Glomerular endothelial cell (primary cell): ENCODE measurements around the gene RFC3. TPM values are rescaled to one million over a fixed set of nuclear protein-coding genes. Genes with fewer than 3 reads are reported as not detected.
"Not testable (repeated sequence)": the region's sequence is repeated elsewhere in the genome, so short reads cannot be mapped to it uniquely, and the experiment has no call there.

Source experiments
- DNase-seq: peaks from one replicate; pipeline ENCODE4 v3.0.0-alpha.2; 2011; ENCODE audit warnings: low read depth, low spot score; ENCODE audit errors: extremely low read depth
- total RNA-seq: library from RNA; depleted of rRNA; stranded (reverse); fragments of >200 nt; gene quantifications from 2 replicates; pipeline ENCODE4 v1.2.3, GENCODE V29; 2015

RFC3 gene
- total RNA-seq, 1 donor from 2014 or later: 12.3 TPM

DNA sequence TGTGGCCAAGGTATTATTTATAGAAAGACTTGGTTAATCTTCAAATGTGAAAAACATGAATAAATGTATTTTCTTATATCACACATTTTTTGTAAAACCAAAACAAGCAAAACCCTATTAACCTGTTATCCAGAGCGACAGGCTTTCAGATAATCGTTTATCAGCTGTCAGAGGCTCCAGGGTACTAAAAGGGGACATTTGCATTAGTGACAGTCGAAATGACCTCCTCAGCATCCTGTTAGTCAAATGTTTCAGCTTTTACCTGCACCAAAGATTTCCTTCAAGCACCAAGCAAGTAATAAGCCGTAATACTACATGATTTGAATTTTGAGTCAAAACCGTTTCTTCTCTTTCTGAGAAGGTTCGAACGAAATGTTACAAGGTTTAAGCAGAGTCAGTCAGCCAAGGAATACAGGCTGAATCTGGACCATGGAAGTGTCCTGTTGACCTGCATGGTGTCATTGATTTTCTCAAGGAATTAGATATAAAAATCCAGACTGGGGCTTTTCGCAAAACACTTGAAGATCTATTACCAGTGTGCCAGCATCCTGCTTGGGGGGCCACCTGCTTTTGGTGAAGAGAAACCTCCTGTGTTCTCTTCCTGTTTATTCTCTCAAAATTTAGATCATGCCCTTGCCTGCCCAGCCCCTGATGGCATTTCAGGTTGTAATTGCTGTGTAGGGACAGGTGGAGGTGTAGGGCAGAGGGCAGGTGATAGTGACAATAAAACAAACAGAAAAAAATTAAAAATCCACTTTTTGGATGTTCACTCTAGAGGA is 11.3 kb upstream of the RFC3 start:
- DNase-seq: no peak

DNA sequence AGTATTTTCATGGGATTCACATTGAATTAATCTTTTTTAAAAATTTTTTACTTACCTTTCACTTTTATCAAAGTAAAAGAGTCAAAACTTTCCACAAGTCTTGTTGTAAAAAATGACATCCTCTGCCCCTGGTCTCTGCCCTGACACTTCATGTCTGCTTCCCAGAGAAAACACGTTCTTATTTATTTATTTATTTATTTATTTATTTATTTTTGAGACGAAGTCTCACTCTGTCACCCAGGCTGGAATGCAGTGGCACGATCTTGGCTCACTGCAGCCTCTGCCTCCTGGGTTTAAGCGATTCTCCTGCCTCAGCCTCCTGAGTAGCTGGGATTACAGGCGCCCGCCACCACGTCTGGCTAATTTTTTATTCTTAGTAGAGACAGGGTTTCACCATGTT is 5.1 kb upstream of the RFC3 start:
- DNase-seq: not testable (repeated sequence)

DNA sequence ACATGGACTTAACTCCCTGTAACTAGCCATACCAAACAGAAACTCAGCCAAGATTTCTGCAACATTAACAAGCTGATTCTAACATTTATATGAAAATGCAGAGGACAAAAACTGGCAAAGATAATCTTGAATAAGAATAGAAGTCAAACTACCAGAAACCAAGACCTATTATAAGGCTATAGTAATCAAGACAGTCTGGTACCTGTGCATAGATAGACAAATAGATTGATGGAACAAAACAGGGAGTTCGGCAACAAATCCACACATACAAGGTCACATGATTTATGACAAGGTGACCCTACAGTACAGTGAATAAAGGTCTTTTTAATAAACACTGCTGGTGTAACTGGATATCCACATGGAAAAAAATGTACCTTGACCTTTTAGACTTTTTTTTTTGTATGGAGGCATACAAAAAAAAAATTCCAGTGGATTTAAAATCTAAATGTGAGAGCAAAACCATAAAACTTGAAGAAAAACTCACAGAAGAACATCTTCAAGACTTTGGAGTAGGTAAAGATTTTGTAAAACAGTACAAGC is 2.9 kb upstream of the RFC3 start:
- DNase-seq: no peak

DNA sequence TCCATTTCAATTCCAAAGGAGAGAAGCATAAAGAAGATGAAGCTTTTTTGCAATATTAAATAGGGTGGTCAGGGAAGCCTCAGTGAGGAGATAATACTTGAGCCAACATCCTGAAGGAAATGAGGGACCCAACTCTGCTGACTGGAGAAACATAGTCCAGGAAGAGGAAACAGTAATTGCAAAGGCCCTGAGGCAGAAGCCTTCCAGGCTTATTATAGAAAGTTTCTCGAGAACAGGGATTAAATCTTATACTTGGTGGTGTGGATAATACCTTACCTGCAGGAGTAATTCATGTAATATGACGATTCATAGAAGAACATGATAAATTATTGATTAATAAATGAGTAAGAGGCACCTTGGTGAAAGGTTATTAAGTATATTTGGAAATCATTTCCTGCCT is 1.0 kb upstream of the RFC3 start:
- DNase-seq: no peak

DNA sequence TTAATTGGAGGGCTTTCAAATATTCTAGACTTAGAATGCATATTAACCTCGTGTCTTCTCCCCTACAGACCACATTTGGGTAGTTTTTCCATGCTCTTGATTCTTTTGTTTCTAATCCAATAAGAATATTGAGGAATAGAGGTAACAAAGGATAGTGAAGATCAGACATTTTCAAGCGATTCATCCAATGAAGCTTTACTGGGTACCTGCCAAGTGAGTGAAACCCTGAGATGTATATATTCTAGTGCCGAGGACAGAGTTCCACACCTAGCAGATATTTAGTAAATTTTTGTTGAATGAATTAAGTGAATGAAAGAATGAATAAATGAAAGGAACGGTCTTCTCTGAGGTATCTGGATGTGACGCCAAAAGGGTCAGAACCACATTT is 442 bp upstream of the RFC3 start:
- DNase-seq: no peak

DNA sequence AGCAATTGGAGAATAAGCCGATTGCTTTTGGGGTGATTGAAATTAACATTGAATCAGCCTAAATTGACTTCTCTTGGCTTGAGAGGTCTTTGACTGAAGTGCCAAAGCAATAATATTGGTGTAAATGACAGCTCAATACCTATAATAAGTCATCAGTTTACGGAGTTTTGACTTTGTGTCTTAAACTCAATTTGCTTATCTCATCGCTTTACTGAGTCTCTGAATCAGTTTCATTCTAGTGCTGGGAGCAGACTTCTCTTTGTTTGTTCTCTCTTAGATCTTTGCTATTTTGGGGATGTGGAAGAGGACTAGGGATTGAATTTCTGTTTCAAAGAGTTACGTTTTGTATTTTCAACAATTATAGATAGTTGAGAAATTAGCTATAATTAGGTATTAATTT is 7.1 kb downstream of the RFC3 start:
- no peak for DNase-seq

DNA sequence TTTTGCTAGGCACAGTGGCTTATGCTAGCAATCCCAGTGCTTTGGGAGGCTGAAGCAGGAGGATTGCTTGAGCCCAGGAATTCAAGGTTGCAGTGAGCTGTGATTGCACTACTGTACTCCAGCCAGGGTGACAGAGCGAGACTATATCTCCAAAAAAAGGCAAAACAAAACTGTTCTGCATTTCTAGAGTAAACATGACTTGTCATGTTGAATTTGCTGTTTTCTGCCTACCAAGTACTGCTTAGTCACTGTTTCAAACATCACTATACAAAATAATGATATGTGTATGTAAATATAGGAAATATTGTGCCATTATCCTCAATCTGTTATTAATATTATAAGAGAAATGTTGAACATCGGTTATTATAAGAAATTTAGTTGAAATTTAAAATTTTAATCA is 9.2 kb downstream of the RFC3 start:
- DNase-seq: no peak

DNA sequence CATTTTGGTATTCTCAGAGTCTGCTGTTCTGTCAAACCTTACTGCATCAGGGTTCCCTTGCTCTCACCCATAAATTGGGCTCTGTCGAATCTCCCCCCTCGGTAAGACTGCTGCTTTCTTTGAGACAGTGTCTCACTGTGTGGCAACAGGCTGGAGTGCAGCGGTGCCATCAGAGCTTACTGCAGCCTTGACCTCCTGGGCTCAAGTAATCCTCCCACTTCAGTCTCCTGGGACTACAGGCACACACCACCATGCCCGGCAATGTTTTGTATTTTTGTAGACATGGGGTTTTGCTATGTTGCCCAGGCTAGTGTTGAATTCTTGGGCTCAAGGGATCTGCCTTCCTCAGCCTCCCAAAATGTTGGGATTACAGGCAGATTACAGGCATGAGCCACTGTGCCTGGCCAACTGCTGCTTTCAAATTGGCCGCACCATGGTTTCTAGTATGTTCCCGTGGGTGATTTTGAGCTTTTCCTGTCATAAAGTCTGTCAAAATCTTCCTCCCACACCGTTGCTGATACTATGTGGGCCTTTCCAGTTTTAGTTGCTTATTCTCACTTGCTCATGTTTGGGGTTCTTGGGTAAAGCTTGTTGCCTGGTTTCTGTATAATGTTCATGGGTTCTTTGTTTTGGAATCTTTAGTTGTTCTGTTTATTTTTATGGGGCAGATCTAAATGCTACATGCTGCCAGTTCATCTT is 10.6 kb downstream of the RFC3 start:
- DNase-seq: no peak

DNA sequence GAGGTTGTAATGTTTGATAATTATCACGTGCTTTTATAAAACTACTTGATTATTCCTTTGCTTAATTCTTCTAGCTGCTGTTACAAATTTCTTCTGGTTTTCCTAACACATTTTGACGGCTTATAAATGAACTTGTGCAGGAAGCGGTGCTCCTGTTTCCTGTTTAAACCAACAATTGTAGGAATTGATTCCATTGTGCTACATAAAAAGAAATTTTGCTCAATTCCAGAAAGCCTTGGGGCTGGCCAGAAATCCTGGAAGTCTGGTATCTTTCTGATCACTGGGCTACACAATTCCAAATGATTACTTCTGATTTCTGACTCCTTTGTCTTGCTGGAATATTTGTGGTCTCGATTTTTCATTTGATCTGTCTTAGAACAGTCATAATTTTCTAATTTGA is 14.9 kb downstream of the RFC3 start:
- DNase-seq: peak; percentile 45

DNA sequence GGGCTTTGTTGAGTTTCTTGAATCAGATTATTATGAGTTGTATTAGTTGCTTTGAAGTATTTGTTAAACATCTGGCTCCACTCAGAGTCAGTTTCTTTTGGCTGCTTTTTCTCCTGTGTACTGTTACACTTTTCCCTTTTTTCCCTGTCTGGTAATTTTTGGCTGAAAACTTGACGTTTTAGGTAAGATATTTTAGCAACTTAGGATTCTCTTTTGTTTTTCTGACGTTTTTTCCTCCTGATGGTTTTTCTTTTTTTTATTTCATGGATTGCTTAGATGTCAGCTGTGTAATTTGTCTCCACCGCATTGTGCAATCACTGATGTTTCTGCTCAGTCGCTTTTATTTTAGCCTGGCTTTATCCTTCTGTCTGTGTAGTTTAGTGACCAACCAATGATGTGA is 20.7 kb downstream of the RFC3 start:
- no peak for DNase-seq

DNA sequence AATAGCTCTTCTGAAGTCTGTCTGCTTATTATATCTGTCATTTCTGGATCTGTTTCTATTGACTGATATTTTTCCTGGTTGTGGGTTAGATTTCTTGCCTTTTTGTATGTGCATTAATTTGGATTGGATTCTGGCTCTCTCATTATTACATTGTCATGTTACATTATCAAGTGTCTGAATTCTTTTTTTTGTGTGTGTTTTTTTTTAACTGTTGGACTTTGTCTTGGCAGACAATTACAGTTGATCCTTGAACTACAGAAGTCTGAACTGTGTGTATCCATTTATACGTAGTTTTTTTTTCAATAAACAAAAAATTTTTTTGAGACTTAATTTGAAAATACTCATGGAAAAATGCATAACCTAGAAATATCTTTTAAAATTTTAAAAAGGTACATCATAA is 22.5 kb downstream of the RFC3 start:
- no peak for DNase-seq

DNA sequence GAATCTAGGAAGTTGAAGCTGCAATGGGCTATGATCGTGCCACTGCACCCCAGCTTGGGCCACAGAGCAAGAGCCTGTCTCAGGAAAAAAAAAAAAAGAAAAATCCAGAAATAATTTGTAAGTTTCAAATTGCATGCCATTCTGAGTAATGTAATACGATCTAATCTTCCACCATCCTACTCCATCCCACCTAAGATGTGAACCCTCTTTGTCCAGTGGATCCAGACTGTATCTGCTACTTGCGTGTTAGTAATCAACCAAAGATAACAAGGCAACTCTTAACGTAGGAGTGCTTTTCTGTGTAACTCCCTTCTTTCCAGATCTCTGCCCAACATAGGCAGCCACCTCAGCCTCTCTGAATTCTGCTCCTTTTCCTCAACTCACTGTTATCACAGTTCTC is 24.3 kb downstream of the RFC3 start:
- DNase-seq: no peak

DNA sequence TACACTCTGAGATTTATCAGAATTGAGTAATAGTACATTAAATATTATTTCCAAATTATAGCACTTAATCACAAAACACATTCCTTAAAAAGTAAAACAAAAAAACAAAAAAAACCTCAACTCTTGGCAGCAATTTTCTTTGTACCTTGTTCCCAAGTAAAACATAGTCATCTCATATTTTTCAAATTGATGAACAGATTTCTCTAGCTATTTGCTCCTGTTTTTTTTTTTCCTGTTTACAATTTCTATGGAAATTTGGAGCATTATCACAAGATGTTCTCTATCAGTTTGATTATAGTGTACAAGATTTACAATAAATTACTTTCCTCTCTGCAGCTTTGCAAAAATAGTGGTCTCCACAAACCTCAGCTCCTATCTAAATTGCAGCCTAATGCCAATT is 25.0 kb downstream of the RFC3 start:
- no peak for DNase-seq

DNA sequence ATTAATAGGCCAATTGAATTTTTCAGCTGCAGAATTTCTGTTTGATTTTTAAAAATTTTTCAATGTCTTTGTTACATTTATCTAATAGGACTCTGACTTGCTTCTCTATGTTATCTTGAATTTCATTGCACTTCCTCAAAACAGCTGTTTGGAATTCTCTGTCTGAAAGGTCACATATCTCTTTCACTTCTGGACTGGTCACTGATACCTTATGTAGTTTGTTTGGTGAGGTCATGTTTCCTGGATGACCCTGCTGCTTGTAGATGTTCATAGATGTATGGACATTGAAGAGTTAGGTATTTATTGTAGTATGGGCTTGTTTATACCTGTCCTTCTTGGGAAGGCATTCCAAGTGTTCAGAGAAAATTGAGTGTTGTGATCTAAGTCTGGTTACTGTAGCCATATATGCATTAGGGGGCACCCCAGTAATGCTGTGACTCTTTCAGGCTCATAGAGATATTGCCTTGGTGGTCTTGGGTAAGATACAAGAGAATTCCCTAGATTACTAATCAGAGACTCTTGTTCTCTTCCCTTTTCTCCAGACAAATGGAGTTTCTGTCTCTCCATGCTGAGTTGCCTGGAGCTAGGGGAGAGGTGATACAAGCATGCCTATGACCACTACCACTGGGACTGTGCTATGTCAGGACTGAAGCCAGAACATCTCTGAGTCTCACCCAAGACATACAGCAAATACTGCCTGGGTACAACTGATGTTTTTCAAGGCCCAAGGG is 27.8 kb downstream of the RFC3 start:
- DNase-seq: no peak

DNA sequence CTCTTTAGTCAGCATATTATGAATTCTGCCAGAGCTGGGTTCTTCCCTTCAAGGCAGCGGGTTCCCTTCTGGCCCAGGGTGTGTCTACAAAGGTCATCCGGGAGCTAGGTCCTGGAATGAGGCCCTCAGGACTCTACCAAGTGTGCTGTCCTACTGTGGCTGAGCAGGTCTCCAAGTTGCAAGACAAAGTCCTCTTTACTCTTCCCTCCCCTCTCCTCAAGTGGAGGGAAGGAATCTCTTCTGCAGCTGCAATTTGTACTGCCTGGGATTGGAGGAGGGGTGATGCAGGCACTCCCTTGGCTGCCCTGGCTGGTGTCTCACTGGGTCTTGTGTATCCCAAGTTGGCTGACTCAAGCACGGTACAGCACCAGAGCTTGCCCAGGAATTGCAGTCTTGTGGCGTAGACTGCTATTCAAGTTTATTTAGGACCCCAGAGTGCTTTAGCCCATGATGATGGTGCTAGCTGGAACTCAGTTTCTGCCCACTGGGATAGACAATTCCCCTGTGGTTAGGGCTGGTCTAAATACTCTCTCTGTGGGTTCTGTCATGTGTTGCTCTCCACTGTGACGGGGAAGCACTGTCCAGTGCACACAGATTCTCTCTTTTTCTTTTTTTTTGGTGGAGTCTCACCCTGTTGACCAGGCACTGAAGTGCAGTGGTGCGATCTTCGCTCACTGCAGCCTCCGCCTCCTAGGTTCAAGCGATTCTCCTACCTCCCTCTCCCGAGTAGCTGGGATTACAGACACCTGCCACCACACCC is 28.5 kb downstream of the RFC3 start:
- no peak for DNase-seq

DNA sequence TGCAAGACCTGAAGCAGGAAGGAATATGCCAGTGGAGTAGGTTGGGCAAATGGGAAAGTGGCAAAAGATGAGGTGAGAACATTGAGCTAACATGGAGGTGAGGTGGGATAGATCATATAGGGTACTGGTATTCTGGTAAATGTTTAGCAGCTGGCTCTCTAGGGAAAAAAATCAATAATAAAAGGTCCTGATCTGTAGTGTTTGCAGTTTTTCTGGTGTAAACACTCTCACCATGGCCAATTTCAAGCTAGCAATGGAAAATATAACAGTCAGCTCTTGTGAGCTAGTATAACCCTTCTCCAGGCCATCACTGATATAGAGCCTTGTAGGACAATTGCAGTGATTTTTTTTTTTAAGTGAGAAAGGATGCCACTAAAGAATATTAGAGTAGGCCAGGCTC is 31.3 kb downstream of the RFC3 start:
- DNase-seq: no peak

DNA sequence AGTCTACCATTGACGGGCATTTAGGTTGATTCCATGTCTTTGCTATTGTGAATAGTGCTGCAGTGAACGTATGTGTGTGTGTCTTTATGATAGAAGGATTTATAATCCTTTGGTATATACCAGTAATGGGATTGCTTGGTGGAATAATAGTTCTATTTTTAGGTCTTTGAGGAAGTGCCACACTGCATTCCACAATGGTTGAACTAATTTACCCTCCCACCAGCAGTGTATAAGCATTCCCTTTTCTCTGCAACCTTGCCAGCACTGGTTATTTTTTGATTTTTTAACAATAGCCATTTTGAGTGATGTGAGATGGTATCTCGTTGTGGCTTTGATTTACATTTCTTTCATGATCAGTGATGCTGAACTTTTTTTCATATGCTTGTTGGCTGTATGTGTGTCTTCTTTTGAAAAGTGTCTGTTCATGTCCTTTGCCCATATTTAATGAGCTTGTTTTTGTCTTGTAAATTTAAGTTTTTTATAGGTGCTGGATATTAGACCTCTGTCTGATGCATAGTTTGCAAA is 37.5 kb downstream of the RFC3 start:
- DNase-seq: no peak

DNA sequence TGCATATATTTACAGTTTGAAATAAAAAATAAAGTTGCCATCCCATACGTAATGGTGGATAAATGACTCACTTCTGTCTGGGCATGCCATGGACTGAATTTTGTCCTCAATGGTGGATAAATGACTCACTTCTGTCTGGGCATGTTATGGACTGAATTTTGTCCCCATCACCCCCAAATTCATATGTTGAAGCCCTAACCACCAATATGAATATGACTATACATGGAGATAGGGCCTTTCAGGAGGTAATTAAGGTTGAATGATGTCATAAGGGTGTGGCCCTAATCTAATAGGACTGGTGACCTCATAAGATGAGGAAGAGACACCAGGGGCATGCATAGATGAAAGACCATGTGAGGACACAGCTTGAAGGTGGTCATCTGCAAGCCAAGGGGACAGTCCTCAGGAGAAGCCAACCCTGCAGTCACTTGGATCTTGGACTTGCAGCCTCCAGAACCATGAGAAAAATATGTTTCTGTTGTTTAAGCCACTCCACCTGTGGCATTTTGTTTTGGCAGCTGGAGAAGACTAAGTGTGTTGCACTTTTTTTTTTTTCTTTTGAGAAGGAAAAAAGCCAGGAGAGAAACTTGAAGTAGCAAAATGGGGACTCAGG is 41.8 kb downstream of the RFC3 start:
- DNase-seq: no peak

DNA sequence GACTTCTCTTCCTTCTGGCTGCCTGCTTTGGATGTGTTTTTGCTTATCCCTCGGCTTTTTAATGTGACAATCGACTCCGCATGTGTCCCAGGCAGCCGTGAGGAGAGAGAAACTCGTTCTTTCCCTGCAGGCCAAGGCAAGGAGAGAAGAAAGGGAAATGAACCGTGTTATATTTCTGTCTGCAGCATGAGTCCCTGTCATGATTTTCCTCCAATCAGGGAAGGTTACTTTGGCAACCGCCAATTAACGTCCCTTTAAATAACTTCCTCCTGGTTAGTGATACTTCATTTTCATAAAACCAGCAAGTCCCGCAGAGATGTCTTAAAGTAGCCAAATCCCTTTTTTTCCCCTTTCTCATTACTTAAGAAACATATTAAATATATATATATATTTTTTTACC is 42.6 kb downstream of the RFC3 start:
- DNase-seq: no peak

DNA sequence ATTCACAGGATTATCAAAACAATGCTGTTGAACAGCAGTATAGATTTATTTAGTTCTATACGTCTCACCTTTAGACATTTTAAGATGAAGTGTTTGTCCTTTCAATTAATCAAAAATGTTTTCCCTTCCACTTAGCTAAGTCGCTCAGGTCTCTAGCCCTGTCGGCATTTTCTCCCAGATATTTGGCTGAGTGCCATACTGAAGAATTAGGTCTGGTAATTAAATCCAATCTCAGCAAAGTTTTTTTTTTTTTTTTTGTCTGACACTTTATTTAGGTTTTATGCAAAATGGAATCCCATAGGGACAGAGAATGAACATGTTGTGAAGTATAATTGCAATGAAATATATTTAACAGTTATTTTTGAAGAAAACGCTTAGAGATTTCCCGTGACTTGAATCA is 44.1 kb downstream of the RFC3 start:
- DNase-seq: no peak
